ENCODE results near the gene CFAP410. TPM values are rescaled to one million over a fixed set of nuclear protein-coding genes. Genes with fewer than 3 reads are reported as not detected.

CFAP410 gene
- total RNA-seq, 1 donor from 2014 or later: 25.4 TPM

GRCh38 chr21:44316277-44316900, 22.8 kb downstream of the CFAP410 start:
- H3K4me1 ChIP-seq: no peaks in the 10 kb centered on the region
- H3K36me3 ChIP-seq: peaks cover 84% of the 10 kb centered on the region
- no peak for TF ChIP-seq CTCF (IDR thresholded peaks at IDR 0.05)
- no peak overlapping the region for H3K27ac ChIP-seq
- ATAC-seq (no peak), DNase-seq (no peak)
- no peaks in the 10 kb centered on the region for H3K27me3 ChIP-seq
- H3K9me3 ChIP-seq: no peaks in the 10 kb centered on the region
- intact Hi-C loops (cut with DNase I): no loop called here
- H3K4me3 ChIP-seq: no peak overlapping the region

- no peak for TF ChIP-seq CTCF (IDR thresholded peaks at IDR 0.05)
- no peak overlapping the region for H3K27ac ChIP-seq
- no peak overlapping the region for H3K4me3 ChIP-seq
- intact Hi-C loops (cut with DNase I): no loop called here
- no peaks in the 10 kb centered on the region for H3K4me1 ChIP-seq
- no peak for DNase-seq
- H3K36me3 ChIP-seq: peaks cover 84% of the 10 kb centered on the region
- no peaks in the 10 kb centered on the region for H3K9me3 ChIP-seq
- H3K27me3 ChIP-seq: no peaks in the 10 kb centered on the region
- no peak for ATAC-seq
Observed at GRCh38 chr21:44315691-44316203, 23.4 kb downstream of the CFAP410 start.

GRCh38 chr21:44314561-44314960, 24.6 kb downstream of the CFAP410 start:
- H3K4me3 ChIP-seq: no peak overlapping the region
- H3K36me3 ChIP-seq: peaks cover 79% of the 10 kb centered on the region
- no peaks in the 10 kb centered on the region for H3K27me3 ChIP-seq
- ATAC-seq: no peak
- no peak overlapping the region for H3K27ac ChIP-seq
- no peaks in the 10 kb centered on the region for H3K9me3 ChIP-seq
- intact Hi-C loops (cut with DNase I): no loop called here
- no peaks in the 10 kb centered on the region for H3K4me1 ChIP-seq
- no peak for DNase-seq
- no peak for TF ChIP-seq CTCF (IDR thresholded peaks at IDR 0.05)

GRCh38 chr21:44314128-44314527, 25.1 kb downstream of the CFAP410 start:
- no peak for DNase-seq
- no peak for TF ChIP-seq CTCF (IDR thresholded peaks at IDR 0.05)
- Histone ChIP-seq H3K36me3 (peaks cover 74% of the 10 kb centered on the region), H3K27ac (no peak overlapping the region), H3K4me1 (no peaks in the 10 kb centered on the region), H3K27me3 (no peaks in the 10 kb centered on the region), H3K9me3 (no peaks in the 10 kb centered on the region), H3K4me3 (no peak overlapping the region)
- intact Hi-C loops (cut with DNase I): no loop called here
- no peak for ATAC-seq

GRCh38 chr21:44313451-44313850, 25.7 kb downstream of the CFAP410 start:
- DNase-seq (no peak), ATAC-seq (no peak)
- TF ChIP-seq CTCF (IDR thresholded peaks at IDR 0.05): no peak
- Histone ChIP-seq H3K4me3 (no peak overlapping the region), H3K36me3 (peaks cover 68% of the 10 kb centered on the region), H3K27me3 (no peaks in the 10 kb centered on the region), H3K9me3 (no peaks in the 10 kb centered on the region), H3K27ac (no peak overlapping the region), H3K4me1 (no peaks in the 10 kb centered on the region)
- intact Hi-C loops (cut with DNase I): no loop called here

- intact Hi-C loops (cut with DNase I): no loop called here
- Histone ChIP-seq H3K9me3 (no peaks in the 10 kb centered on the region), H3K27me3 (no peaks in the 10 kb centered on the region), H3K4me3 (no peak overlapping the region), H3K27ac (no peak overlapping the region), H3K4me1 (no peaks in the 10 kb centered on the region), H3K36me3 (peaks cover 67% of the 10 kb centered on the region)
- ATAC-seq (no peak), DNase-seq (no peak)
- no peak for TF ChIP-seq CTCF (IDR thresholded peaks at IDR 0.05)
Observed at GRCh38 chr21:44312716-44313115, 26.5 kb downstream of the CFAP410 start.

Measured in upper lobe of right lung (tissue), 1 donor.